HepG2 (cell line): ENCODE results near the gene CCL4L2. TPM values are rescaled to one million over a fixed set of nuclear protein-coding genes. Genes with fewer than 3 reads are reported as not detected.
A peak's percentile ranks its signal among the peaks of the same experiment; 100 is the strongest.

ENCODE experiments used
- AKAP8 ChIP-seq: sonication (generic); formaldehyde crosslinking; IDR thresholded peaks from 2 replicates; pipeline ENCODE4 v1.5.1; 2020; ENCODE audit warnings: mild to moderate bottlenecking, missing genetic modification reagents
- CREB1 ChIP-seq, 2 experiments: fragments of 450-650 bp in 1 of 2; IDR thresholded peaks; 2 replicates each; pipeline ENCODE4 v1.6.1; 2016 to 2017; ENCODE audit warnings: control low read depth in 1 of 2, mild to moderate bottlenecking in 1 of 2, missing compliant biosample characterization in 1 of 2, missing genetic modification characterization in 1 of 2
- HHEX ChIP-seq: IDR thresholded peaks from 2 replicates; pipeline ENCODE4 v1.6.1; 2016; ENCODE audit warnings: control low read depth
- JARID2 ChIP-seq: sonication (generic); formaldehyde crosslinking; IDR thresholded peaks from 2 replicates; pipeline ENCODE4 v1.8.1; 2023; ENCODE audit warnings: missing genetic modification reagents, inconsistent platforms; ENCODE audit not compliant: insufficient replicate concordance
- NR2F6 ChIP-seq, 2 experiments: IDR thresholded peaks; 2 replicates each; pipeline ENCODE4 v1.6.1; 2016; ENCODE audit warnings: antibody characterized with exemption in 1 of 2, mild to moderate bottlenecking in 1 of 2
- PAF1 ChIP-seq: IDR thresholded peaks from 2 replicates; pipeline ENCODE4 v1.6.1; 2016; ENCODE audit warnings: missing genetic modification reagents, missing compliant biosample characterization
- PBX2 ChIP-seq: IDR thresholded peaks from 2 replicates; pipeline ENCODE4 v1.6.1; 2016; ENCODE audit warnings: control low read depth
- PHF20 ChIP-seq: sonication (generic); formaldehyde crosslinking; IDR thresholded peaks from 2 replicates; pipeline ENCODE4 v1.5.0; 2020; ENCODE audit warnings: mild to moderate bottlenecking, missing genetic modification reagents
- POLR2AphosphoS2 ChIP-seq: IDR thresholded peaks from 2 replicates; pipeline ENCODE4 v1.6.1; 2011; ENCODE audit warnings: low read depth, low read length, improper control_type of control experiment
- ZBTB3 ChIP-seq: sonication (generic); formaldehyde crosslinking; IDR thresholded peaks from 2 replicates; pipeline ENCODE4 v1.4.0; 2020; ENCODE audit warnings: low read depth, mild to moderate bottlenecking, moderate library complexity, missing genetic modification reagents, borderline replicate concordance
- ZC3H13 ChIP-seq: sonication (generic); formaldehyde crosslinking; IDR thresholded peaks from 2 replicates; pipeline ENCODE4 v1.8.1; 2023; ENCODE audit warnings: mild to moderate bottlenecking, missing genetic modification reagents, moderate library complexity
- ZFP36L2 ChIP-seq: sonication (generic); formaldehyde crosslinking; IDR thresholded peaks from 2 replicates; pipeline ENCODE4 v1.4.0; 2020; ENCODE audit warnings: missing genetic modification reagents
- ZNF224 ChIP-seq: sonication (generic); formaldehyde crosslinking; IDR thresholded peaks from 2 replicates; pipeline ENCODE4 v1.5.0; 2020; ENCODE audit warnings: mild to moderate bottlenecking, missing genetic modification reagents
- ZNF264 ChIP-seq: sonication (generic); formaldehyde crosslinking; IDR thresholded peaks from 2 replicates; pipeline ENCODE4 v1.4.0; 2020; ENCODE audit warnings: missing genetic modification reagents
- ZNF431 ChIP-seq: sonication (generic); formaldehyde crosslinking; IDR thresholded peaks from 2 replicates; pipeline ENCODE4 v1.9.0; 2022; ENCODE audit warnings: missing genetic modification reagents, low read depth, mild to moderate bottlenecking, borderline replicate concordance
- ZNF557 ChIP-seq: sonication (generic); formaldehyde crosslinking; IDR thresholded peaks from 2 replicates; pipeline ENCODE4 v1.4.0; 2020; ENCODE audit warnings: missing genetic modification reagents
- polyA plus RNA-seq, 8 experiments: library from polyadenylated mRNA; depleted of rRNA in 3 of 8; stranded (reverse) in 7 of 8; unstranded in 1 of 8; fragments of >200 nt; fragmentation: Illumina TruSeq in 4 of 8; extraction: Trizol in 4 of 8; gene quantifications; 2 replicates each; pipeline versions ENCODE4 v1.2.1 to v1.2.3, GENCODE V29; 2011 to 2016; ENCODE audit warnings: low read depth in 4 of 8, missing spikeins in 1 of 8, mixed read lengths in 1 of 8; ENCODE audit not compliant: insufficient read depth in 1 of 8
- total RNA-seq, 5 experiments: library from RNA; depleted of rRNA; stranded (reverse); fragments of >200 nt; fragmentation: Illumina TruSeq; extraction: Trizol; gene quantifications; 2 replicates each; pipeline ENCODE4 v1.2.3, GENCODE V29; 2016; ENCODE audit warnings: low read depth in 1 of 5
- TF ChIP-seq, protein P1 (sequence below): sonication (generic); IDR thresholded peaks from 2 replicates; pipeline ENCODE4 v1.6.1; 2016; ENCODE audit warnings: low read depth, borderline replicate concordance
- TF ChIP-seq, protein P2 (sequence below): sonication (generic); formaldehyde crosslinking; IDR thresholded peaks from 2 replicates; pipeline ENCODE4 v1.8.1; 2023; ENCODE audit warnings: mild to moderate bottlenecking, inconsistent platforms, moderate library complexity, missing genetic modification reagents, borderline replicate concordance
- TF ChIP-seq, protein P3 (sequence below): sonication (generic); formaldehyde crosslinking; IDR thresholded peaks from 2 replicates; pipeline ENCODE4 v1.5.0; 2020; ENCODE audit warnings: missing genetic modification reagents
- TF ChIP-seq, protein P4 (sequence below): sonication (generic); formaldehyde crosslinking; IDR thresholded peaks from 2 replicates; pipeline ENCODE4 v1.8.1; 2023; ENCODE audit warnings: mild to moderate bottlenecking, missing genetic modification reagents
- TF ChIP-seq, protein P5 (sequence below): sonication (generic); formaldehyde crosslinking; IDR thresholded peaks from 2 replicates; pipeline ENCODE4 v1.5.0; 2020; ENCODE audit warnings: mild to moderate bottlenecking, missing genetic modification reagents

CCL4L2 gene
- total and polyA plus RNA-seq, 2 of the 13 experiments (the other 11 are each of a cell fraction or from before 2014, with no cell fraction given), result not detected

GRCh38 chr17:36183001-36183971 lies 27.6 kb upstream of the CCL4L2 start (continued):
- TF ChIP-seq ZFP36L2 (CRISPR knock-in tag) (no peak), CREB1 (IDR thresholded peaks at IDR 0.05) (no peak), CREB1 (CRISPR knock-in tag; IDR thresholded peaks at IDR 0.05) (no peak), PBX2 (CRISPR knock-in tag) (no peak), ZC3H13 (CRISPR knock-in tag) (no peak), HHEX (CRISPR knock-in tag) (no peak), PHF20 (CRISPR knock-in tag) (no peak), ZNF431 (CRISPR knock-in tag) (no peak), ZNF557 (CRISPR knock-in tag) (no peak), POLR2AphosphoS2 (no peak), NR2F6 (IDR thresholded peaks at IDR 0.05) (no peak), NR2F6 (CRISPR knock-in tag; IDR thresholded peaks at IDR 0.05) (no peak), ZNF264 (CRISPR knock-in tag) (no peak), ZBTB3 (CRISPR knock-in tag) (no peak), ZNF224 (no peak), JARID2 (CRISPR knock-in tag) (no peak), PAF1 (CRISPR knock-in tag) (no peak), AKAP8 (CRISPR knock-in tag) (no peak)
- TF ChIP-seq, protein P1, sequence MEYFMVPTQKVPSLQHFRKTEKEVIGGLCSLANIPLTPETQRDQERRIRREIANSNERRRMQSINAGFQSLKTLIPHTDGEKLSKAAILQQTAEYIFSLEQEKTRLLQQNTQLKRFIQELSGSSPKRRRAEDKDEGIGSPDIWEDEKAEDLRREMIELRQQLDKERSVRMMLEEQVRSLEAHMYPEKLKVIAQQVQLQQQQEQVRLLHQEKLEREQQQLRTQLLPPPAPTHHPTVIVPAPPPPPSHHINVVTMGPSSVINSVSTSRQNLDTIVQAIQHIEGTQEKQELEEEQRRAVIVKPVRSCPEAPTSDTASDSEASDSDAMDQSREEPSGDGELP, result no peak
- TF ChIP-seq, protein P2, sequence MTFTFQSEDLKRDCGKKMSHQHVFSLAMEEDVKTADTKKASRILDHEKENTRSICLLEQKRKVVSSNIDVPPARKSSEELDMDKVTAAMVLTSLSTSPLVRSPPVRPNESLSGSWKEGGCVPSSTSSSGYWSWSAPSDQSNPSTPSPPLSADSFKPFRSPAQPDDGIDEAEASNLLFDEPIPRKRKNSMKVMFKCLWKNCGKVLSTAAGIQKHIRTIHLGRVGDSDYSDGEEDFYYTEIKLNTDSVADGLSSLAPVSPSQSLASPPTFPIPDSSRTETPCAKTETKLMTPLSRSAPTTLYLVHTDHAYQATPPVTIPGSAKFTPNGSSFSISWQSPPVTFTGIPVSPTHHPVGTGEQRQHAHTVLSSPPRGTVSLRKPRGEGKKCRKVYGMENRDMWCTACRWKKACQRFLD, result no peak
- TF ChIP-seq, protein P3, sequence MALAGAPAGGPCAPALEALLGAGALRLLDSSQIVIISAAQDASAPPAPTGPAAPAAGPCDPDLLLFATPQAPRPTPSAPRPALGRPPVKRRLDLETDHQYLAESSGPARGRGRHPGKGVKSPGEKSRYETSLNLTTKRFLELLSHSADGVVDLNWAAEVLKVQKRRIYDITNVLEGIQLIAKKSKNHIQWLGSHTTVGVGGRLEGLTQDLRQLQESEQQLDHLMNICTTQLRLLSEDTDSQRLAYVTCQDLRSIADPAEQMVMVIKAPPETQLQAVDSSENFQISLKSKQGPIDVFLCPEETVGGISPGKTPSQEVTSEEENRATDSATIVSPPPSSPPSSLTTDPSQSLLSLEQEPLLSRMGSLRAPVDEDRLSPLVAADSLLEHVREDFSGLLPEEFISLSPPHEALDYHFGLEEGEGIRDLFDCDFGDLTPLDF (CRISPR knock-in tag), result no peak
- TF ChIP-seq, protein P4, sequence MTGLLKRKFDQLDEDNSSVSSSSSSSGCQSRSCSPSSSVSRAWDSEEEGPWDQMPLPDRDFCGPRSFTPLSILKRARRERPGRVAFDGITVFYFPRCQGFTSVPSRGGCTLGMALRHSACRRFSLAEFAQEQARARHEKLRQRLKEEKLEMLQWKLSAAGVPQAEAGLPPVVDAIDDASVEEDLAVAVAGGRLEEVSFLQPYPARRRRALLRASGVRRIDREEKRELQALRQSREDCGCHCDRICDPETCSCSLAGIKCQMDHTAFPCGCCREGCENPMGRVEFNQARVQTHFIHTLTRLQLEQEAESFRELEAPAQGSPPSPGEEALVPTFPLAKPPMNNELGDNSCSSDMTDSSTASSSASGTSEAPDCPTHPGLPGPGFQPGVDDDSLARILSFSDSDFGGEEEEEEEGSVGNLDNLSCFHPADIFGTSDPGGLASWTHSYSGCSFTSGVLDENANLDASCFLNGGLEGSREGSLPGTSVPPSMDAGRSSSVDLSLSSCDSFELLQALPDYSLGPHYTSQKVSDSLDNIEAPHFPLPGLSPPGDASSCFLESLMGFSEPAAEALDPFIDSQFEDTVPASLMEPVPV, result 0 out of 2 replicates have a peak, but pooled peaks have one; percentile 8
- TF ChIP-seq, protein P5, sequence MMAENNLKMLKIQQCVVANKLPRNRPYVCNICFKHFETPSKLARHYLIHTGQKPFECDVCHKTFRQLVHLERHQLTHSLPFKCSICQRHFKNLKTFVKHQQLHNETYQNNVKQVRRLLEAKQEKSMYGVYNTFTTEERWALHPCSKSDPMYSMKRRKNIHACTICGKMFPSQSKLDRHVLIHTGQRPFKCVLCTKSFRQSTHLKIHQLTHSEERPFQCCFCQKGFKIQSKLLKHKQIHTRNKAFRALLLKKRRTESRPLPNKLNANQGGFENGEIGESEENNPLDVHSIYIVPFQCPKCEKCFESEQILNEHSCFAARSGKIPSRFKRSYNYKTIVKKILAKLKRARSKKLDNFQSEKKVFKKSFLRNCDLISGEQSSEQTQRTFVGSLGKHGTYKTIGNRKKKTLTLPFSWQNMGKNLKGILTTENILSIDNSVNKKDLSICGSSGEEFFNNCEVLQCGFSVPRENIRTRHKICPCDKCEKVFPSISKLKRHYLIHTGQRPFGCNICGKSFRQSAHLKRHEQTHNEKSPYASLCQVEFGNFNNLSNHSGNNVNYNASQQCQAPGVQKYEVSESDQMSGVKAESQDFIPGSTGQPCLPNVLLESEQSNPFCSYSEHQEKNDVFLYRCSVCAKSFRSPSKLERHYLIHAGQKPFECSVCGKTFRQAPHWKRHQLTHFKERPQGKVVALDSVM (CRISPR knock-in tag), result no peak
